PC-9 (cell line): ENCODE results near the gene TTC13. TPM values are rescaled to one million over a fixed set of nuclear protein-coding genes. Genes with fewer than 3 reads are reported as not detected.

Experiments used
- BruUV-seq: library from RNA; stranded (reverse); fragments of 400-500 nt; replicated peaks from 2 replicates; lab custom pipeline; 2021; lab: Mats Ljungman, UMichigan
- CTCF ChIA-PET: fragments of 300-600 bp; sonication (Branson Sonifier 250); formaldehyde crosslinking; loops from one replicate; lab custom pipeline; 2022; ENCODE audit warnings: antibody characterized with exemption; lab: Charles Lee
- POLR2A ChIA-PET: fragments of 300-600 bp; sonication (Branson Sonifier 250); formaldehyde crosslinking; loops from one replicate; lab custom pipeline; 2022; ENCODE audit warnings: antibody characterized with exemption; ENCODE audit not compliant: unreplicated experiment; lab: Charles Lee
- DNase-seq, 2 experiments: peaks; one replicate each; pipeline versions ENCODE4 v3.0.0 to v3.0.0-alpha.2; 2015 to 2022; ENCODE audit warnings: mixed read lengths in 1 of 2
- H2AFZ ChIP-seq: fragments of 200-600 bp; sonication (generic); 2 replicates; pipeline ENCODE4 v1.8.1; 2017; ENCODE audit warnings: antibody characterized with exemption
- H3F3A ChIP-seq: fragments of 200-600 bp; sonication (generic); 2 replicates; pipeline ENCODE4 v1.8.1; 2017; ENCODE audit warnings: antibody characterized with exemption, mild to moderate bottlenecking, low read depth; ENCODE audit not compliant: insufficient read depth
- H3K27ac ChIP-seq: fragments of 200-600 bp; sonication (generic); 2 replicates; pipeline ENCODE4 v1.6.1; 2016; ENCODE audit warnings: mixed run types
- H3K27me3 ChIP-seq: fragments of 200-600 bp; sonication (generic); 2 replicates; pipeline ENCODE4 v1.6.1; 2016; ENCODE audit warnings: low read depth, mixed run types; ENCODE audit not compliant: insufficient read depth
- H3K36me3 ChIP-seq: fragments of 200-600 bp; sonication (generic); 2 replicates; pipeline ENCODE4 v1.6.1; 2016; ENCODE audit warnings: low read depth, mixed run types
- H3K4me1 ChIP-seq: fragments of 200-600 bp; sonication (generic); replicated peaks from 2 replicates; pipeline ENCODE4 v1.6.1; 2016; ENCODE audit warnings: mixed run types; ENCODE audit not compliant: insufficient read depth
- H3K4me2 ChIP-seq: fragments of 200-600 bp; sonication (generic); 2 replicates; pipeline ENCODE4 v1.6.1; 2017; ENCODE audit warnings: mixed run types
- H3K4me3 ChIP-seq: fragments of 200-600 bp; sonication (generic); 2 replicates; pipeline ENCODE4 v1.6.1; 2016; ENCODE audit warnings: mixed run types
- H3K79me2 ChIP-seq: fragments of 200-600 bp; sonication (generic); 2 replicates; pipeline ENCODE4 v1.6.1; 2017; ENCODE audit warnings: low read depth, mixed run types
- H3K9me2 ChIP-seq: fragments of 200-600 bp; sonication (generic); 2 replicates; pipeline ENCODE4 v1.8.1; 2017; ENCODE audit warnings: mild to moderate bottlenecking; ENCODE audit not compliant: insufficient read depth
- H3K9me3 ChIP-seq: fragments of 200-600 bp; sonication (generic); 2 replicates; pipeline ENCODE4 v1.8.1; 2016; ENCODE audit warnings: low read depth; ENCODE audit not compliant: insufficient read depth
- H4K20me1 ChIP-seq: fragments of 200-600 bp; sonication (generic); 2 replicates; pipeline ENCODE4 v1.8.1; 2017; ENCODE audit not compliant: insufficient read depth
- EZH2 ChIP-seq: fragments of 200-600 bp; sonication (generic); IDR thresholded peaks from 2 replicates; pipeline ENCODE4 v1.8.0; 2017; ENCODE audit warnings: antibody characterized with exemption, low read depth
- intact Hi-C: fragments of 100-400 bp; cut with micrococcal nuclease; formaldehyde crosslinking; loops from one replicate; pipeline ENCODE4 v1.10.0; 2022; ENCODE audit not compliant: unreplicated experiment
- total RNA-seq: library from RNA; stranded (reverse); gene quantifications from 2 replicates; pipeline ENCODE4 v1.2.3, GENCODE V29; 2021
- TF ChIP-seq, protein P1 (sequence below): fragments of 200-600 bp; sonication (generic); conservative IDR thresholded peaks from 2 replicates; pipeline ENCODE4 v1.6.1; 2017; ENCODE audit warnings: mixed run types, antibody characterized with exemption, mild to moderate bottlenecking, moderate library complexity

Gene TTC13
- total RNA-seq, 1 experiment from 2014 or later = 7.5 TPM

DNA sequence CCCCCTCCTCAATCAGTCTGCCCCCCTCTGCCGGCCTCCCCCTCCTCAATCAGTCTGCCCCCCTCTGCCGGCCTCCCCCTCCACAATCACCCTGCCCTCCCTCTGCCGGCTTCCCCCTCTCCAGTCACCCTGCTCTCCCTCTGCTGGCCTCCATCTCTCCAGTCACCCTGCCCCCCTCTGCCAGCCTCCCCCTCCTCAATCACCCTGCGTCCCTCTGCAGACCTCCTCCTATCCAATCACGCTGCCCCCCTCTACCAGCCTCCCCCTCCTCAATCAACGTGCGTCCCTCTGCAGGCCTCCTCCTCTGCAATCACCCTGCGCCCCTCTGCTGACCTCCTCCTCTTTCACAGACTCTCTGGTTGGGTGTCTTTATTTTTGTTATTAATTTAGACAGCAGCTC is 98.9 kb downstream of the TTC13 start:
- no peak for DNase-seq
- no TSS peak for BruUV-seq
- no peaks in the 10 kb centered on the region for H3K36me3 ChIP-seq

GRCh38 chr1:230878591-230878990 is 100.1 kb downstream of the TTC13 start:
- ChIA-PET CTCF (no interaction called here), POLR2A (no interaction called here)
- Histone ChIP-seq H3K79me2 (no peaks in the 10 kb centered on the region), H3K9me2 (no peaks in the 10 kb centered on the region), H3K27ac (no peak overlapping the region), H3K36me3 (no peaks in the 10 kb centered on the region), H3K27me3 (peaks cover 35% of the 10 kb centered on the region), H2AFZ (no peak overlapping the region), H3K4me2 (no peak overlapping the region), H3K9me3 (no peaks in the 10 kb centered on the region), H3K4me1 (no peaks in the 10 kb centered on the region), H3K4me3 (no peak overlapping the region), H4K20me1 (no peaks in the 10 kb centered on the region), H3F3A (no peaks in the 10 kb centered on the region)
- TF ChIP-seq, protein P1, sequence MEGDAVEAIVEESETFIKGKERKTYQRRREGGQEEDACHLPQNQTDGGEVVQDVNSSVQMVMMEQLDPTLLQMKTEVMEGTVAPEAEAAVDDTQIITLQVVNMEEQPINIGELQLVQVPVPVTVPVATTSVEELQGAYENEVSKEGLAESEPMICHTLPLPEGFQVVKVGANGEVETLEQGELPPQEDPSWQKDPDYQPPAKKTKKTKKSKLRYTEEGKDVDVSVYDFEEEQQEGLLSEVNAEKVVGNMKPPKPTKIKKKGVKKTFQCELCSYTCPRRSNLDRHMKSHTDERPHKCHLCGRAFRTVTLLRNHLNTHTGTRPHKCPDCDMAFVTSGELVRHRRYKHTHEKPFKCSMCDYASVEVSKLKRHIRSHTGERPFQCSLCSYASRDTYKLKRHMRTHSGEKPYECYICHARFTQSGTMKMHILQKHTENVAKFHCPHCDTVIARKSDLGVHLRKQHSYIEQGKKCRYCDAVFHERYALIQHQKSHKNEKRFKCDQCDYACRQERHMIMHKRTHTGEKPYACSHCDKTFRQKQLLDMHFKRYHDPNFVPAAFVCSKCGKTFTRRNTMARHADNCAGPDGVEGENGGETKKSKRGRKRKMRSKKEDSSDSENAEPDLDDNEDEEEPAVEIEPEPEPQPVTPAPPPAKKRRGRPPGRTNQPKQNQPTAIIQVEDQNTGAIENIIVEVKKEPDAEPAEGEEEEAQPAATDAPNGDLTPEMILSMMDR = no peak
- no peak for TF ChIP-seq EZH2
- BruUV-seq = no TSS peak
- no peak for DNase-seq
- intact Hi-C loops = no loop called here

More for the DNA sequence above, 98.9 kb downstream of the TTC13 start:
- Histone ChIP-seq H3K79me2 (no peaks in the 10 kb centered on the region), H3F3A (no peaks in the 10 kb centered on the region), H4K20me1 (no peaks in the 10 kb centered on the region), H3K4me1 (no peaks in the 10 kb centered on the region), H3K9me3 (peaks cover 5% of the 10 kb centered on the region; the same call in 1 of the 2 replicates), H2AFZ (no peak overlapping the region), H3K4me3 (no peak overlapping the region), H3K4me2 (no peak overlapping the region), H3K9me2 (no peaks in the 10 kb centered on the region), H3K27ac (no peak overlapping the region), H3K27me3 (peaks cover 46% of the 10 kb centered on the region)
- intact Hi-C loops = no loop called here
- ChIA-PET POLR2A (no interaction called here), CTCF (no interaction called here)
- TF ChIP-seq, protein P1 = no peak
- no peak for TF ChIP-seq EZH2

- ChIA-PET CTCF (no interaction called here), POLR2A (no interaction called here)
- no peak overlapping the region for H2AFZ ChIP-seq
- BruUV-seq = no TSS peak
- intact Hi-C loops = no loop called here
- no peaks in the 10 kb centered on the region for H3F3A ChIP-seq
- no peaks in the 10 kb centered on the region for H3K4me1 ChIP-seq
- no peaks in the 10 kb centered on the region for H3K36me3 ChIP-seq
- no peak overlapping the region for H3K4me2 ChIP-seq
- H3K9me3 ChIP-seq = no peaks in the 10 kb centered on the region
- H3K27ac ChIP-seq = no peak overlapping the region
- H3K27me3 ChIP-seq = peaks cover 32% of the 10 kb centered on the region
- no peak for TF ChIP-seq EZH2
- TF ChIP-seq, protein P1 = no peak
- no peaks in the 10 kb centered on the region for H4K20me1 ChIP-seq
- H3K79me2 ChIP-seq = no peaks in the 10 kb centered on the region
- DNase-seq = no peak
- H3K4me3 ChIP-seq = no peak overlapping the region
- H3K9me2 ChIP-seq = no peaks in the 10 kb centered on the region
Measured at GRCh38 chr1:230877924-230878590, 100.6 kb downstream of the TTC13 start.
